ENCODE data around the gene PRIM2. TPM values are rescaled to one million over a fixed set of nuclear protein-coding genes. Genes with fewer than 3 reads are reported as not detected.
"Not testable (repeated sequence)": the region's sequence is repeated elsewhere in the genome, so short reads cannot be mapped to it uniquely, and the experiment has no call there.

Gene PRIM2
- total RNA-seq, 2 donors from 2014 or later = 42.7 to 49.1 TPM

DNA sequence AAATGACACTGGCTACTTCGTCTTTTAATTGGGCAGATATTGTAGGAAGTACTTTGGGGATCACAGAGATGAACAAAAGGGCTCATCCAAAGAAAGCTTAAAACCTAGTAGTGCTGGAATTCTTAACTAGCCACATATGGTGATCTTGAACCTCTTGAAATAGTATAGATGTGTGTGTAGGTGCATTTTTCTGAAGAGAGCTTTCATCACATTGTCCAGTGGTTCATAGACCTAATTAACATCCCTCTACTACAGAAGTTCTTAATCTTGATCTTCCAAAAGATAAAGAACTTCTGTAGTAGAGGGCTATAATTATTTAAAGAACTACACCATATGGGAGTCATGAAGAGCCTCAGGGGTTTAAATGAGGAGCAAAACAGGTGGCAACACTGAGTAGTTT, 2.3 kb upstream of the PRIM2 start:
- Mint-ChIP-seq H3K36me3 (ENCODE audit: low read depth) (peaks cover 28% of the 10 kb centered on the region), H3K4me1 (peaks cover 17% of the 10 kb centered on the region), H3K4me3 (no peak overlapping the region), H3K27ac (no peak overlapping the region), H3K27me3 (peaks cover 3% of the 10 kb centered on the region), H3K9me3 (no peaks in the 10 kb centered on the region)
- no peak for ATAC-seq (replicated peaks)

DNA sequence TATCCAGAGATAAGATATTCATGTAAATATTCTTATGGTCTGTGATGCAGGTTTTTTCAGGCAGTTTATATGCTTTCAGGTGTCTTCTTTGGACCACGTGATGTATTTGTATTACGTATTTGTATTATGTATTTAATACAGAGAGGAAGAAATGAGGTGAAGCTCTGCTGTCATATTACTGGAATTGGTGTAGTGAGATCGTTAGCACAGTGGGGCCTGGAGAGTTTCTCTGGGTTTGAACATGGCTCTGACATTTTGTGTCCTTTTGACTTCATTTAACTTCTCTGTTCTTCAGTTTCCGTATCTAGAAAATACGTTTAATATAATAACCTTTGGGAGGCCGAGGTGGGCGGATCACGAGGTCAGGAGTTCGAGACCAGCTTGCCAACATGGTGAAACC, 1.6 kb upstream of the PRIM2 start:
- Mint-ChIP-seq H3K27me3 (peaks cover 3% of the 10 kb centered on the region), H3K36me3 (ENCODE audit: low read depth) (peaks cover 36% of the 10 kb centered on the region), H3K9me3 (no peaks in the 10 kb centered on the region), H3K4me3 (peak overlapping the region; percentile 98), H3K27ac (no peak overlapping the region), H3K4me1 (peaks cover 19% of the 10 kb centered on the region)
- no peak for ATAC-seq (replicated peaks)

DNA sequence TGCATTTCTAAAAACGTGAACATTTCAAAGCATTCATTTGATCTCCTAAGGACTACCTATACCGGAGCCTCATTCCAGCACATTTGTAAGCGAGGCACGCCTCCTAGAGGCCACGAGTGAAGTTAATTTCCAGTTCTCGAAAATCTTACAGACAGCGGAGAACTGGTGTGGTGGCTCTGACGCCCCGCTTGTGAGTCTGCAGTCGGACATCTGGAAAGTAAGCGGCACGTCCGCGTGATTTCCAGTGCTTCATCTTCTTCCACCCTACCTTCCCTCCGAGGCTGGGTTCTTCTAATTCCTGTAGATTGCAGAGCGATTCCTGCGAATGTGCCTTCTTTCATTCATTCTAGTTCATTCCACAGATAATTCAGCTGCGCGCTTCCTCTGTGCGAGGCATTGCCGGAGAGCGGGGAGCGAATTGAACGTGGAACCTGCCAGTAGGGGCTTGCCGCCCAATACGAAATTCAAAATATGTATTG, 810 bp upstream of the PRIM2 start:
- peak overlapping the region; percentile 98 for H3K27ac Mint-ChIP-seq
- ATAC-seq (replicated peaks) = peak; percentile 89
- H3K27me3 Mint-ChIP-seq = peaks cover 3% of the 10 kb centered on the region
- no peaks in the 10 kb centered on the region for H3K9me3 Mint-ChIP-seq
- H3K4me1 Mint-ChIP-seq = peaks cover 26% of the 10 kb centered on the region
- H3K36me3 Mint-ChIP-seq (ENCODE audit: low read depth) = peaks cover 43% of the 10 kb centered on the region
- H3K4me3 Mint-ChIP-seq = peak overlapping the region; percentile 98

DNA sequence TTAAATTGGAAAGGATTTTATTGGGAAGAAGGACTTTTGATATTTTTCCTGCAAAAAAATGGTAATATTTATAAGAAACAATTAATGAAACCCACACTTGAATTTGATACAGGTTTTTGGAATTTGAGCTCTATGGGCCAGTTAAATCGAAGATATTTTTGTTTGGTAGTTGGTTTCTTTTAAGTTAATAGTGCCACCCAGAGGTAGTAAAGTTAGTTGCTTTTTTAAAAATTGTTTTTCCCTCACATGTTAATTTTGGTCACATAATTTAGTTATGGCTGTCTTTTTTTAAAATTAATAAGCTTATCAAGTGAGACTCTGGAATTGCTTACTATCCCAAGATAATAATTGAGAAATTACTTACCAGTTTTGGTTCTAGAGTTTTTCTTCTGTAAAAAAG, 7.1 kb downstream of the PRIM2 start:
- Mint-ChIP-seq H3K36me3 (ENCODE audit: low read depth) (peaks cover 98% of the 10 kb centered on the region), H3K27me3 (no peaks in the 10 kb centered on the region)

DNA sequence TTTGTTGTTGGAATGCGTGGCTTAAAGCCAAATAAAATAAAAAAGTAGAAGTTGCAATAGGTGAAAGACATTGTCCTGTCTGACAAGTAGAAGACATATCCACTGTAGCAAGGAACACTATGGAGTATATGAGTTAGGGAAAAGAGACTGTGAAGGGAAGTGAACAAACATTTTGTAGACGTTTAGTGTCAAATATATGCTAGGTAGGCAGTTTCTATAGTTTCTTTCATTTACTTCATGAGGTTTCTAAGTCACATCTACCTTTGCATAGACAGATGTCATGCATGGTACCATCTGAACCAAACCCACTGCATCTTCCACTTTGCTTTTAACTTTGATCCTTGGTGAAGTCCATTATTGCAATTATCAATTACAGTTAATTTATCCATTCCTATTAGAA, 9.9 kb downstream of the PRIM2 start:
- Mint-ChIP-seq H3K27me3 (no peaks in the 10 kb centered on the region), H3K9me3 (peaks cover 9% of the 10 kb centered on the region), H3K36me3 (ENCODE audit: low read depth) (peaks cover 98% of the 10 kb centered on the region), H3K4me3 (no peak overlapping the region), H3K27ac (no peak overlapping the region), H3K4me1 (peaks cover 21% of the 10 kb centered on the region)
- ATAC-seq (replicated peaks) = no peak

More for the DNA sequence above, 7.1 kb downstream of the PRIM2 start:
- no peak for ATAC-seq (replicated peaks)
- no peak overlapping the region for H3K27ac Mint-ChIP-seq
- H3K4me3 Mint-ChIP-seq = no peak overlapping the region
- peaks cover 6% of the 10 kb centered on the region for H3K9me3 Mint-ChIP-seq
- peaks cover 31% of the 10 kb centered on the region for H3K4me1 Mint-ChIP-seq

DNA sequence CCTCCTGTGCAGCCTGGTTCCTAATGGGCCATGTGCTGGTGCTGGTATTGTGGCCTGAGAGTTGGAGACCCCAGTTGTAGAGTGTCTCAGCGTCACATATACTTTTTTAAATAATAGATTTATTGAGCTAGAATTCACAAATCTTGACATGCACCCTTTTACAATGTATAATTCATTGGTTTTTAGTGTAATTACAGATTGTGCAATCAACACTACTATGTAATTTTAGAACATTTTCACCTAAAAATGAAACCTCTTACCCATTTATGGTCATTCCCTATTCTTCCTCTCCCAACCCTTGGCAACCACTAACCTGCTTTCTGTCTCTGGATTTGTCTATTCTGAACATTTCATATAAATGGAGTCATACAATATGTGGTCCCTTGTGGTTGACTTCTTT, 10.6 kb downstream of the PRIM2 start:
- H3K9me3 Mint-ChIP-seq = peaks cover 14% of the 10 kb centered on the region

DNA sequence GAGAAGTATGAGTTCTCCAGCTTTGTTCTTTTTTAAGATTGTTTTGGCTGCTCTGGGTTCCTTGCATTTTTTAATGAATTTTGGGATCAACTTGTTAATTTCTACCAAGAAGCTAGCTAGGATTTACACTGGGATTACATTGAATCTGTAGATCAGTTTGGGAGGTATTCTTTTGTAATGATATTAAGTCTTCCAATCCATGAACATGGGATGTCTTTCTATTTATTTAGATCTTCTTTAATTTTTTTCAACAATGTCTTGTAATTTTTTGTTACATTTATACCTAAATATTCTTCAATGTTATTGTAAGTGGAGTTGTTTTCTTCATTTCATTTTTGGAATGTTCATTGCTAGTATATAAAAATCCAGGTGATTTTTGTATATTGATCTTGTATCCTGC, 12.5 kb downstream of the PRIM2 start:
- Mint-ChIP-seq H3K27ac (no peak overlapping the region), H3K4me1 (peaks cover 17% of the 10 kb centered on the region), H3K9me3 (peaks cover 14% of the 10 kb centered on the region), H3K36me3 (ENCODE audit: low read depth) (peaks cover 98% of the 10 kb centered on the region), H3K4me3 (no peak overlapping the region), H3K27me3 (no peaks in the 10 kb centered on the region)
- ATAC-seq (replicated peaks) = no peak

More for the DNA sequence above, 10.6 kb downstream of the PRIM2 start:
- Mint-ChIP-seq H3K4me3 (no peak overlapping the region), H3K27me3 (no peaks in the 10 kb centered on the region), H3K4me1 (peaks cover 16% of the 10 kb centered on the region), H3K36me3 (ENCODE audit: low read depth) (peaks cover 98% of the 10 kb centered on the region), H3K27ac (no peak overlapping the region)
- ATAC-seq (replicated peaks) = no peak

DNA sequence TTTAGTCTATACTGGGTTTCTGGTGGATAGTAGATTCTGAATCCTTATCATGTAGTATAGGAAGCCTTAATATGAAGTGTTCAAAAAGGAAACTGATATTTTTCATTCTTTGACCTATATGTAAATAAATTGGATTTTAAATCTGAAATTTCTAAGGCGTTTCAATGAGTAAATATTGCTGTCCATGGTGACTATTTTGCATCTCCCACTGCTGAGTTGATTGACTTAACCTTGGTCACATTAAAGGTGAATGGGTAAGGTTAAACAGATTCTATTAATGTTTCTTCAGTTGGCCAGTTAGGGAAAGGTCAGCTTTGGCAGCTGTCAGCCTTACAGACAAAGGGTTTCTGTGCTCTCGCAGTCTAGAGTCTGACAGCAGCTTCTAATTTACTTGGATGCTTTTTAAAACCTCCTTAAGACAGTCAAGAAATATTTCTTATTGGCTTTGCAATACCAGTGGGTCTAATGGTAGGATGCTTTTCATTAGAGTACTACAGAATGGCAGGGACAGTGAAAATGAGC, 24.8 kb downstream of the PRIM2 start:
- Mint-ChIP-seq H3K4me1 (no peaks in the 10 kb centered on the region), H3K4me3 (no peak overlapping the region), H3K9me3 (peaks cover 4% of the 10 kb centered on the region), H3K27ac (no peak overlapping the region), H3K27me3 (no peaks in the 10 kb centered on the region), H3K36me3 (ENCODE audit: low read depth) (no peaks in the 10 kb centered on the region)
- ATAC-seq (replicated peaks) = no peak

DNA sequence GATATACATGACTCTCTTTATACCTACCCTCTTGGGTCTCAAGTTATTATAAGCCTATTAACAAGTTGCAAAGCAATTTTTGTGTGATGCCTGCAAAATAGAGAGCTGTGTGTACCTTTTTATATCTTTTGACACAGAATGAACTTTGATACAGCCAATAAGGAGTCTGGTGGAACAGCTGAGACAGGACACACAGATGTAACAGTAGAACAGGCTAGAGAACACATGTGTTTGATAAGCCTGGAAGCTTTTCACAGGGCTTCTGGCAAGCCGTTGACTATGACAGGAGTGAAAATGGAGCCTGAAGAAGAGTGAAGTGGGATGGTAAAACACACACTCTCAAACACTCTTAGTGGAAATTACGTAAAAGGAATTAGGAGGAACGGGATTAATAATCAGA, 25.9 kb downstream of the PRIM2 start:
- ATAC-seq (replicated peaks); H3K36me3 Mint-ChIP-seq (ENCODE audit: low read depth); H3K27ac Mint-ChIP-seq; H3K4me1 Mint-ChIP-seq; H3K27me3 Mint-ChIP-seq; H3K9me3 Mint-ChIP-seq; H3K4me3 Mint-ChIP-seq: not testable (repeated sequence)

DNA sequence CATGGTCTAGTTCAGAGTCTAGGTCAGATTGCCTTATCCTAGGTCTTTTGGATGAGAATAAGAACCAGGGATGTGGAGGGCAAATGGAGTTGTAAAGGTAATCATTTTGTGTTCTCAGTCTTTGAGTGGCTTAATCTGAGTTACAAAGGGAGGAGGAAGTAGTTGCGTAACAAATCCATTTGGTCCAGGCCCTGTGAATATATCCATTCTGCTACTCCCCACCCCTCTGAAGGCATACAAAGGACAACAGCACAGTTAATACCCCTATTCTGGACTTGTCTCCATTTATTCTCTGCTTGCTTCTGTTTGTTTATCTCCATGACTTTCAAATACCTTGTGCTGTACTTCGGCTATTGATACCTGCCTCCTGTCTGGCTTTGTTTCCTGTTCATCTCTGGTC, 29.3 kb downstream of the PRIM2 start:
- not testable (repeated sequence) for H3K9me3 Mint-ChIP-seq, H3K27me3 Mint-ChIP-seq

DNA sequence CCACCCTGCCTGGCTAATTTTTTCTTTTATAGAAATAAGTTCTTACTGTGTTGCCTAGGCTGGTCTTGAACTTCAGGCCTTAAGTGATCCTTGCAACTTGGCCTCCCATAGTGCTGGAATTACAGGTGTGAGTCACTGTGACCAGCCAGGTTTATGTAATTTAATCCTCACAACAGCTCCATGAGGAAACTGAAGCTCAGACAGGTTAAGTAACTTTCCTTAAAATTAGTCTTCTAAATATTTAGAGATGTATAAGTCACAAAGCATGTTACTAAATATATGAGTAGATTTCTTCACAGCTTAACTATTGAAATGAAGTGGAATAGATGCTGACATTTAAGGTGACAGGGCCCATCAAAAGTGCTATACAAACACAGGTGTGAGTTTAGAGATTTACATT, 30.2 kb downstream of the PRIM2 start:
- not testable (repeated sequence) for H3K27me3 Mint-ChIP-seq; H3K9me3 Mint-ChIP-seq; ATAC-seq (replicated peaks); H3K36me3 Mint-ChIP-seq (ENCODE audit: low read depth); H3K27ac Mint-ChIP-seq; H3K4me3 Mint-ChIP-seq; H3K4me1 Mint-ChIP-seq

More for the DNA sequence above, 29.3 kb downstream of the PRIM2 start:
- H3K4me1 Mint-ChIP-seq; H3K36me3 Mint-ChIP-seq (ENCODE audit: low read depth); H3K4me3 Mint-ChIP-seq; ATAC-seq (replicated peaks); H3K27ac Mint-ChIP-seq: not testable (repeated sequence)

DNA sequence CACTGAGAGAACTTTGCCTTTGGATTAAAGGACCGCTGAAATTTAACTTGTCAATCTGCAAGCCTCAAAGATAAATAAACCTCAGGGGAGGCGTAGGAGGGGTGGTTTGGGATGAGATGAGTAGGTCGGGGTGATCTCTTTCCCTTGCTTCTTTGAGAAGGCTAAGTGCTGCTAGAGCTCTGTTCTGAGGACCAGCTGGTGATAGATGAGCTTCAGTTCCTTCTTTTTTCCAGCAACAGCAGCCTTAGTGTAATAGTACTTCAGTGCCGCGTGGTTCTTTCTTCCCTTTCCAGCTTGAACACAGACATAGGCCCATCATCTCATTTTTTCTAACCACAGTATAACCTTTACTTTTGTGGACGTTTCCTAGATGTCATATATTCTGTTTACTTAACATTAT, 33.0 kb downstream of the PRIM2 start:
- not testable (repeated sequence) for H3K36me3 Mint-ChIP-seq (ENCODE audit: low read depth); ATAC-seq (replicated peaks); H3K27ac Mint-ChIP-seq; H3K27me3 Mint-ChIP-seq; H3K4me3 Mint-ChIP-seq; H3K4me1 Mint-ChIP-seq; H3K9me3 Mint-ChIP-seq

DNA sequence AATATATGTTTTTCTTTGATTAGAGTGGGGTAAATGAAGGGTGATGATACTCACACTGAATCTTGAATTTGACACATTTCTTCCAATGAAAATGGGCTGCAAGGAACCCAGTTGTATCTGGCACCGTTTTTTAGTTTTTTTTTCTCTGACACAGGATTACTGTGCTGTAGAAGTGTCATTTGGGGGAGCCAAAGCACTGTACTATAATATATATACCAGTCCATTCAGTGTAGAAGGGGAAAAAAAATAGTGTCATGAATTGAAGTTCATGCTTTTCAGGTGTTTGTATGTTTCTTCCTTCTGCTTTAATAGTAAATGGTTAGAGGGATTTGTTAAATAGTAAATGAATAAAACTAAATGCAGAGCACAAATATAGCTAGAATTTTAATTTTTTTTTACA, 35.2 kb downstream of the PRIM2 start:
- not testable (repeated sequence) for H3K27ac Mint-ChIP-seq; ATAC-seq (replicated peaks); H3K36me3 Mint-ChIP-seq (ENCODE audit: low read depth); H3K27me3 Mint-ChIP-seq; H3K4me1 Mint-ChIP-seq; H3K4me3 Mint-ChIP-seq; H3K9me3 Mint-ChIP-seq

DNA sequence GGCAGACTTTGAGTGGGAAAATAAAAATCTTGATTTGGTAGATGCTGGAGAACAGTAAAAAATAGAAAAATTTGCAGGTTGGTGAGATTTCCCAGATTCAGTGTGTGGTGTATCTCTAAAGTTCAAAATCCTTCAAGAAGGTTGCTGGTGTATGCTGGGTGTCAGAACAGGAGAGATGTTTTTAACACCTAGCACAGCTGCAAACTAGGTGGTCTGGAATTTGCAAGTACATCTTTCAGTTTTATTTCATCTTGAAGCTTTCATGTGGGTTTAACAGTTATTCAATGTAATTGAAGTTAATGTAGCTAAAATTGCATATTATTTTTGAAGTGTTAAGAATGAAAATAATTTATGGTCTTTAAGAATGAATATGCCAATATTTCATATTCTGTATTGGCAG, 40.9 kb downstream of the PRIM2 start:
- H3K4me1 Mint-ChIP-seq; ATAC-seq (replicated peaks); H3K27ac Mint-ChIP-seq; H3K4me3 Mint-ChIP-seq; H3K27me3 Mint-ChIP-seq; H3K9me3 Mint-ChIP-seq; H3K36me3 Mint-ChIP-seq (ENCODE audit: low read depth): not testable (repeated sequence)

DNA sequence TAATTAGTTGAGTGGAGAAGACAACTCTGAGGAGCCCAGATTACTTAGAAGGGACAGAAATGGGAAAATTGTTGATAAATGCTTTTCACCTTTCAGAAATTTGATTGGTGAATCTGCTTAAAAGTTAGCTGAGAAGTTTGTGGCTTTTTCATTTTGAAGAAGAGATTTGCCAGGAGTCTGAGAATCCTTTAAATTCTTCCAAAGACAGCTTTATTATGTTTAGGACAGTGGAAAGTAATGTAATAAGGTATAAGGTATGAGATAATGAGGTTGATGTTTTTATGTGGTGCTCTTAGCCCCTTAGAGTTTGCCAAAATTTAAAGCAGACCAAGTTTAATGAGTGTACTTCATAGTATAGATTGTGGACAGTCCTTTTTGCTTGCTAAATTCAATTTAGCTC, 42.3 kb downstream of the PRIM2 start:
- not testable (repeated sequence) for ATAC-seq (replicated peaks); H3K4me3 Mint-ChIP-seq; H3K27ac Mint-ChIP-seq; H3K4me1 Mint-ChIP-seq; H3K36me3 Mint-ChIP-seq (ENCODE audit: low read depth); H3K9me3 Mint-ChIP-seq; H3K27me3 Mint-ChIP-seq

DNA sequence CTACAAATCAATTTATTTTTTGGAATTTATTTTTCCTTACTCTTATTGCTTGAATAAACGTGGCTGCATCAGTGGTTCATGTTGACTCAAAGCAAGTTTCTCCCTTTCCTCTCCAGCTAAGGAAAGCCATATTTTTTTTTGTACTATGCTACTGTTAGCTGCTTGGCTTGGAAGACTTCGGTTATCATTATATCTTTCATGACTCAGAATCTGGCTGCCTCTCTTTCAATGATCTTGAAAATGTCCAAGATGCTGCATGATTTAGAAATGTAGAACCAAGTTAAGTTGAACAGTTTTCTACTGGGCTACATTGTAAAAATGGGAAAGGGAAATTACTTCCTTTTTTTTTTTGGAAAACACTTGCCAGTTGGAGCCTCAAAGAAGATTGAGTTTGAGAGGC, 44.9 kb downstream of the PRIM2 start:
- H3K36me3 Mint-ChIP-seq (ENCODE audit: low read depth); H3K27me3 Mint-ChIP-seq; H3K27ac Mint-ChIP-seq; ATAC-seq (replicated peaks); H3K9me3 Mint-ChIP-seq; H3K4me1 Mint-ChIP-seq; H3K4me3 Mint-ChIP-seq: not testable (repeated sequence)
